ENCODE data around the gene ARSB.
"Not testable (repeated sequence)": the region's sequence is repeated elsewhere in the genome, so short reads cannot be mapped to it uniquely, and the experiment has no call there.

Gene ARSB

DNA sequence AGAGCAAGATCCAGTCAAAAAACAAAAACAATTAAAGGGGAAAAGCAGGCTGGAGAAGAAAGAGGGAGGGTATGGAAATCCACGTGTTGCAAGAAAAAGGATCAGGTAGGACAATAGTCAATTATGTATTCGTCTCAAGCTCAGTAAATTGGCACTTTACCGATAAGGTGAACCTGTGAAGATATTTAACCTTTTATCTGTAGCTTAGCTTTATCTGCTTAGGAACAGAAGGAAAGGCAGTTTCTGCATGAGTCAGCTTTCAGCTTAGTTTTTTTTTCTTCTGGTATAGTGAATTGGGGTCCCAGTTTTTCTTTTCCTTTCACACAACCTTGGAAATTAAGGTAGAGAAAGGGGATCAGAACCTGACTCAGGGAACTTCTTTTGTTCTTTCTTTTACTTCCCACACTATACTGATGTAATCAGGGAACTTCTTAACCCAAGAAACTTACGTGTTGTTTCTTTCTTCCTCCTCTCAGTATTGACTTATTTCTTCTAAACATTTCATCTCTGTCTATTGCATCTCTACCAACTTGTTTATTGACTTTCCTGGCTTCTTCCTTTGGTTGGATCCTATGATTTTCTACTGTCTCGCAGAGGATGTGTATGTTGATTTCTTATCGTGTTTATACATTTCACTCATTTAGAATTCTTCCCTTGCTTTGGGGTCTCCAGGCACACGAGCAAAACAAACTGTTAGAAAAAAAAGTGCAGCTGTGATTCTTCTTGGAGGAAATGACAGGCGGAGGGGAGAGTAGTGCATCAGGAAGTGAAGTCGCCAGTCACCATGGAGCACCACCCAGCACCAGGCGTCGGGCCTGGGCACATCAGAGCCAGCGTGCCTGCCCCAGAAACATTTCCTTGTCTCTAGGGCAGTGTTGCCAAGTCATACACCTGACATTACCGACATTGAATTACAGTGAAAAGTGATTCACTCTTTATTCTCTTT lies 213.6 kb downstream of the ARSB start:
- DNase-seq = no peak

DNA sequence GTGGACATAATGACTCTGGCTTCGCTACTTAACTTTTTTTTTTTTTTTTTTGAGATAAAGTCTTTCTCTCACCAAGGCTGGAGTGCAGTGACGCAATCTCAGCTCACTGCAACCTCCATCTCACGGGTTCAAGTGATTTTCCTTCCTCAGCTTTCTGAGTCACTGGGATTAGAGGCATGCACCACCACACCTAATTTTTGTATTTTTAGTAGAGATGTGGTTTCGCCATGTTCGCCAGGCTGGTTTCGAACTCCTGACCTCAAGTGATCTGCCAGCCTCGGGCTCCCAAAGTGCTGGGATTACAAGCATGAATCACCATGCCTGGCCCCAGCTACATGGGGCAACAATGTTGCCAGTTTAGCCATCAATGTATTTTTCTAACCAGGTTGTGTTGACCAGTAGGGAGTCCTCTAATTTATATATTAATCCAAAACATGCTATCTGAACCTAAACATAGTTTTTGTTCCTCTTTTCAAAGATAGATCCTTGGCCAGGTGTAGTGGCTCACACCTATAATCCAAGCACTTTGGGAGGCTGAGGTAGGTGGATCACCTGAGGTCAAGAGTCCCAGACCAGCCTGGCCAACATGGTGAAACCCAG lies 216.2 kb downstream of the ARSB start:
- DNase-seq = no peak

DNA sequence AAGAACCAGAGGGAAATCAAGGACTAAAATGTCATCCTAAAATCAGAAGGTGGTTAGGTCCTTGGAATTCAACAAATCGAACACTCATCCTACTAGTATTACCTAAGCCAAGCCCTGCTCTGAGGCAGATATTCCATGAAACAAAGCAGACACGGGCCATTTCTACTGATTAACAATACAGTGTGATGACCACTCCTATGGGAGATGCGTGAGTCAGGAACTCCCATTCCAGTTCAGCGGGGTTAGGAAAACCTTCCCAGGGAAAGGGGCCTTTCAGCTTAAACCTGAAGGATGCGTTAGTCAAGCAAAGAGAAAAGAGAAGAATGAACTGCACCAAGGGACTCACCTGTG lies 218.7 kb downstream of the ARSB start:
- DNase-seq = no peak

DNA sequence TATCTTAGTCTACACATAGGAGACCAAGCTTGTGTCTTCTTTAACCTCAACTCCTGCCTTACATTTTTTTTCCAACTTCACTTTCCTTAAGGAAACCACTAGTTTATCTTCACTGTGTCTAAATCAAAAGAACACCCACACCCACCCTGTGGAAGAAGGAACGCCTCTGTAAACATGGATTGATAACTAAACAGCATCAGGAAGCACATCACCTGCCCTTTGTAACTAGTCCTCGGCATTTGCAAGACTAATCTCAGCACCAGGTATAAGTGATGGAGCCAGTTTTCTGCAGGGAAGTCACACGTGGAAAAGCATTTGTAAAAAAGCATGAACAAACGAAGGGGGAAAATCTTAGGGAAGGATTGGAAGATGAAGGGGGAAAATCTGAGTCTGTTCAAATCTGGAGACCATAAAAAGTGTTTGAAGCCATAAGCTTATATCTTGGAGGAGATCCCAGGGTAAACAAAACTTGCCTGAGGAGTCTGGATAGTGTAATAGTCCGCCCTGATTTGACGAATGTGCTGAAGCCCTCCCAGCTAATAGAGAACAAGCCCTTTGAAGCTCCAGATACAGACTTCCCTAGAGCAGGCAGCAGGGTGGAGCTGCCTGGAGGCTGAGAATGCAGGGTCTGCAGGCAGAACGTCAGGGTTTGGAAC lies 219.2 kb downstream of the ARSB start:
- DNase-seq = no peak

DNA sequence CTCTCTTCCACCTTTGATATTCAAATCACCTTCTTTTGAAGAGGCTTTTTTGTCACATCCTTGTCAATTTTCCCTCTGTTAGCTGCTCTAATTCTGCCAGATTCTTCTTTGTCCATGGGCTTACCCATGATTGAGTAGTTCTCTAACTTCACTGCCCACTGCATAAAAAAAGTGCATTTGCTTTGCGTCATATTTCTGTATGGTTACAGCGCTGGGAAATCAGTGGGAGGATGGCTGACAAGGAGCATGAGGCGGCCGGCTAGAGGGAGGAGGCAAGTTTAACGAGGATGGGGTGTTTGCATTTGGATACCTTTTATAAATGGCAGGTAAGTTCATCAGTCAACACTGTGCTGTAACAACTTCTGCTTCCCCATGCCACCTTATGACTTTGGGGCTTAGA lies 220.0 kb downstream of the ARSB start:
- DNase-seq = no peak

DNA sequence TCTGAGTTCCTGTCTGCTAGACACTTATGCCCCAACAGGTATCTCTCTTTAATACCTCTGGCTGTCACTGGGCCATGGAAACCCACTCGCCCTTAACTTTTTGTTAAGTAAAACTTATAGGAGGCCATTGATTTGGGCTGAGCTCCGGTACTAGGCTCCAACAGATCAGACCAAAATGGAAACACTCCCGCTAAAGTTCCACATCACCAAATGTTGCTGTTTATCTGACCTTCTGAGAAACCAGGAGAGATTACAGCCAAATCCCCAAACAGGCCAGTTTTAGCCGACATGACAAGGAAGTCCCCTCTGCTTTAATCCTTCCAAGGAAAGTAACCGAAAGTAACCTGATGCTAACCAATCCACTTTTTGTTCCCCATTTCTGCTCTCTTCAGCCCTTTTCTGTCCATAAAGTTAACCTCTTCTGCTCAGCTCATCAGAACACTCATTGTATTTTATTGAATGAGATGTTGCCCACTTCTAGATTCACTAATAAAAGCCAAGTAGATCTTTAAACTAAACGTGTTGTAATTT lies 221.4 kb downstream of the ARSB start:
- no peak for DNase-seq

DNA sequence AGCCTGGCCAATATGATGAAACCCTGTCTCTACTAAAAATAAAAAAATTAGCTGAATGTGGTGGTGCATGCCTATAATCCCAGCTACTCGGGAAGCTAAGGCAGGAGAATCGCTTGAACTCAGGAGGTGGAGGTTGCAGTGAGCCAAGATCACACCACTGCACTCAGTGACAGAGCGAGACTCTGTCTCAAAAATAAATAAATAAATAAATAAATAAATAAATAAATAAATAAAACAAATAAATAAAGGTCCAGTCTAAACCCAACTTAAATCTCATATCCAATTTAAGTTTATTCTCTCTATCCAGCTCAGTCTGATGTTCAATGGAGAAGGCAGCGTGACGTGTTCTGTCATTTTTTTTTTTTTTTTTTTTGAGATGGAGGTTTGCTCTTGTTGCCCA lies 222.4 kb downstream of the ARSB start:
- not testable (repeated sequence) for DNase-seq

DNA sequence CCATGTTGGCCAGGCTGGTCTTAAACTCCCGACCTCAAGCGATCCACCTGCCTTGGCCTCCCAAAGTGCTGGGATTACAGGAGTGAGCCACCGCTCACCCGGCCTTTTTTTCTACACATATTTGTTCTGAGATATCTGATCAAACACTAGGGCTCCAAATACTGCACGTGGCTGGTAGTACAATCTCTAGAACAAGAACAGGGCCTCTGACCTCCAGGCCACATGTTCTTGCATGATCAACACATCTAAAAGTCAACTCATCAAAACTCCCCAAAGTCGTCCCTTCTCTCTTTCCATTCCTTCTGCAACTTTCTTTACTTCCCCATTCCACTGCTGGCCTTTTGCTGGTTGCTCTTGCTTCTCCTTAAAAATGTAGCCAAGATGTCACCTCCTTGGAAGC lies 223.3 kb downstream of the ARSB start:
- DNase-seq = no peak

DNA sequence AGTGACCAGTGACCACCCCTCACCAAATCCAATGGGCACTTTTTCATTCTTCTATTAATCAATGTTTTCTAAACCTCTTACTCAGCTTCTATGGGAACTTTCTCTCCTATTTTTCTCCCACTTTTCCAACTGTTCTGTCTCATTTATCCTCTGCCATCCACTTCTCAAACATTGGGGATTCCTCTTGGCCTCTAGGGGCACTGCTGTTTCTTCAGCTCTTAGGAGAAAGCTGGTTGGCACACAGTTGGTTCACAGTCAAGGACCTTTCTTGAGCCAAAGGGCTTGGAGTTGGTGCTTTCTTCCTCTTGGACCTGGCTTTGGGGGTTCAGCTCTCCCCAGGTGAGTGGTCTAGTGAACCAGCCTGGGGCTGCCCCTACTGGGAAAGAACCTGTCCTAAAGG lies 224.3 kb downstream of the ARSB start:
- DNase-seq = no peak

DNA sequence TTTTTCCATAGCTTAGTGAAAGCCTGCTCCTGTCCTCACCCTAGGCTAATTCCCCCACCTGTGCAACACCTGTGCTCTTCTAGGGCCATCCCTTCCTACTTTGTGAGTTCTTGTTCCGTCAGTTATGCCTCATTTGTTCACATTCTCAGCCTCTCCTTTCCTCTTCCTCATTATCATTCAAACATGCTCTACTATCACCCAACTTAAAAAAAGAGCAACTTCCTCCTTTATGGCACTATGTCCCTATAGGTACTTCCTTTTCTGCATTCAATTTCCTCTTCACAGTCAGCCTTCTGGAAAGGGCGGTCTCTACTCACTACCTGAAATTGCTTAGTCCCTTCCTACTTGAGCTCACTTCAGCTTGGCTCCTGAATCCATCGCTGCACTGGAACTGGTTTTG lies 224.7 kb downstream of the ARSB start:
- DNase-seq = no peak

DNA sequence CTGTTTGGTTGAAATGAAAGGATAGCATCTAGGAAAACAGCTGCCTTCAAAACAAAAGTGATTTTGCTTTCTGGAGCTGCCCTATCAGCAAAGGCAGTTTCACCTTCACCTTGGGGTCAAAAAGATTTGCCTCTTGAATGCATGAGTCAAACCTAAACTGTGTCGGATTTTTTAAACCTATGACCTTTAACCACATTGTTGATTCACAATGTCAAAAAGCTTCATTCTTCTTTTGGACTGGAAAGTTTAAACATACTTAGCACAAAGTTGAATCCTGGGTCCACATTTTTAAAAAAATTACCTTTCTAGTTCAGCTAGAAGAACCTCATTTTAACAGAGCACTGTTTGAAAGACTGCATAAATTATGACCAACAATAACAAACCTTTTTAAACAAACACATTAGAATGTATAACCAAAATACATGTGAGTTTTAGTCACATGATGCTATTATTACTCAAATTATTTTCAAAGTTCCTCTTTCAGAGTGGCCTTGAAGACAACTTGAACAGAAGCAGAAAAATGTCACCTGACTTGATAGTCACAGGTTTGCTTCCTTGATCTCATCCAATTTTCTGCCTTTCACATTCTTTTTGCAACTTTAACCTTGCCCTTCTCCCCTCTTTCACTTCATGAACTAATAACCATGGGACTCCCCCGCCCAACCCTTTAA lies 226.8 kb downstream of the ARSB start:
- DNase-seq = no peak

DNA sequence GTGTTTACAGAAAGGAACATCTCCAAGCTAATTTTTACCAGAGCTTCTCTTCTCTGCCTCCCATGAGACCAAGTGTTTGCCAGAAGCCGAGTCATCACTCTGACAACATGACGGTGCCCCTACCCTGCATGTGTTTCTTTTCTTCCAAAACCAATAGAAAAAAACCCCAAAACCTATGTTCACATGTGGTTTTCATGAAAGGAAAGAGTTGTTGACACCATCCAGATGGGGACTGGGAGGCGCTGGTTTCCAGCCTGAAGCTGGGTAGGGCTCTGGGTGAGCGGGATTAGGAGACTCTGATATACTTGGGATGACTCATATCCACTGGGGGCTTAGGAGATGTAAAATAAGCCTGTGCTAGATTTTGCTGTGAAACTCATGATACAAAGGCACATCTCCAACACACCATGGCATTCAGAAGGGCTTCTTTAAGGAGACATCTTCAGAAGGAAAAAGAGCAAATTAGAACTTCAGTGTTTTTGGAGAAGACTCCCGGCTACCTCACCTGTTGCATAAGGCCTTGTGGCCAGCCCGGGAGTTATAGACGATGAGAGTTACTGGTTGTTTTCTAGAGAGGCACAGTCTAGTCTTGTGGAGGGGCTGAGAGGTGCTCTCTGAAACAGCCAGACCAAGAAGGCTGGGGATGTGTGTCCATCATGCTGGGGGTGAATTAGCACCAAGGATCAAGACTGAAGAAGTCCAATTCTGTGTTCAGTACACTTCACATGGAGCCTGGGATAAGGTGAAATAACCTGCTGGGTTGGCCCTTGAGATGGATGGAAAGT lies 227.6 kb downstream of the ARSB start:
- DNase-seq = no peak

DNA sequence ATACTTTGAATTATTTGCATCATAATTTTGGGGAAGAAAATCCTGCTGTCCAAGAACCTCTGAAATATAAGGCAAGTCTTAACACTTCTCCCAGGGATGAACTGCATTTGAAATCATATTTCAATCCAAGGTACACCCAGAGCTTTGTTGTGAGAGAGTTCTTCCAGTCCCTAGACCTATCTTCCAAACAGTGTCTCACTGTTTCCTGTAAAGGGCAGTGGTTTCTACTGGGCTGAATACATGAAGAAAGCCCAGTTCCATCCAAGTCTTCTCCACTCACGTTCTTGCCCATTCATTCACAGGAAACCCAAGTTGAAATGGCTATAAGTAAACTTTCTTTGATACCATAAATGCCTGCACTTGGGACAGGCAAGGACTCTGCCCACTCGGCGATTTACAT lies 228.3 kb downstream of the ARSB start:
- DNase-seq = no peak

DNA sequence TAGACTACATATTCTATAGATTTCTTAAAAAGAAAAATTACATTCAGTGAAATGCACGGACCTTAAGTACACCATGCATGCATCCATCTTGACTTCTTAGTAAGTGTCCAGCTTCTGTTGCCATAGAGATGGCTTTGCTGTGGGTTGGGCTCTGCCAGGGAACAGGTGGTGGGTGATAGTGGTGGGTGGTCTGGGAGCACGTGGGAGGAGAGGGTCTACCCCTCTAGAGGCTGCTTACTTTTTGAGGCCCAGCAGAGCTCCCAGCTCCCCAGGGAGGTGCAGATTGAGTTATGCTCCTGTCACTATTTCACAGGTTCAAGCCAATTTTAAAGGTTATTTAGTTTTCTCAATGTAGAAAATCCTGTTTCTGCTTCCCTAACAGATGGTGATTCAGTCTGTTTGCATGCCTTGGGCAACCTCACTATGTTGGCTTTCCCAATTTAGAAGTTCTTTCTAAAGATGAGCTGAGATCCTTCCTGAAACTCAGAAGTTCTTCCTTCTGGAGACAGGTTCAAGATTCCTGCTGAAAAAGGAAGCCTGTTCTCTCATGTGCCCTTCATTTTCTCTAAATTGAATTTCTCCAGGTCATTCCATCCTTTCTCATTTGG lies 229.2 kb downstream of the ARSB start:
- DNase-seq = no peak

DNA sequence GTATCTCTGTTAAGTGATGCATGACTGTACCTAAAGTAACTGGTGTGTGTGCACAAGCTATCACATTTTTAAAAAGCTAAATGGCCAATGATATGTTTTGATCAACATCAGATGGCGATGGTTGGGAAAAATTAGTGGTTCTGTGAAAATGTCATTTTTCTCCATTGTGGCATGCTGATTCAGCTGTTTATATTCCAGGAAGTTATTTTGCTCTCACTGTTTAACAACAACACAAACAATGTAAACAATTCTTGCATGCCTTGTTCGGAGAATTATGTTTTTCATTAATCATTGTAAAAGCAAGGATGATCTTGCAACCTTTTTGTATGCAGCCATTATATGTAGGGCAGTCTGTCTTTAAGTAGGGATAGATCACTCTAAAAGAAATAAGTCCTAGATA lies 230.5 kb downstream of the ARSB start:
- DNase-seq = no peak

DNA sequence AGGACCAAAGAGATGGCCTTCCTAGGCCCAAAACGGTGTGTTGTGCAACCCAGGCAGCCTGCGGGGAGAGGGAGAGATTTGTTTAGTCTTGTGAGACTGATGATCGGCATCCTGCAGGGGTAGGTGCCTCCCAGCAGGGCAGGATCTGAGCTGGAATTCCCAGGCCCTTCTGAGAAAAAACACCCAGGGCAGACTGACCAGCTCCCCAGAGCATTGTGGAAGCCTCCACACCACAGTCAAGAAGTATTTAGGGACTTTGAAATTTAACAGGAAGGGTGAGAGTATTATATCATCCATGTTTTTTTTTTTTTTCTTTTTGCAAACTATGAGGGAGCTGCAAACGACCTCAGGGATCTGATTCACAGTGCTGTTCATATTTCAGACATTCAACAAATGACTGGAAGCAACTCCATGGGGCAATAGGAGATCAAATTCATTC lies 232.0 kb downstream of the ARSB start:
- DNase-seq = no peak

DNA sequence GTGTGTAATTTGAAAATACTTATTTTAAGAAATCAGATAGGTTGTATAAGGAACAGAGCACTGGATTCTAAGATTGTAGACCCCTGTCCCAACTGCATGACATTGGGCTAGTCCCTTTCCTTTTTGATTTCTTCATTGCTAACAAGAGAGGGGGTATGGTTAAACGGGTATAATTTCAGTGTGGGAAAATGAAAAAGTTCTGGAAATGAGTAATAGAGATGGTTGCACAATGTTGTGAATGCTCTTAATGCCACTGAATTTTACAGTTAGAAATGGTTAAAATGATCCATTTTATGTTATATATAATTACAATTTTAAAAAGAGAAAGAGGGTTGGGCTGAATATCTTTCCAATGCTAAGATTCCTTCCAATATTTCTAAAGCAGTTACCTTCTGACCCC lies 233.2 kb downstream of the ARSB start:
- no peak for DNase-seq

DNA sequence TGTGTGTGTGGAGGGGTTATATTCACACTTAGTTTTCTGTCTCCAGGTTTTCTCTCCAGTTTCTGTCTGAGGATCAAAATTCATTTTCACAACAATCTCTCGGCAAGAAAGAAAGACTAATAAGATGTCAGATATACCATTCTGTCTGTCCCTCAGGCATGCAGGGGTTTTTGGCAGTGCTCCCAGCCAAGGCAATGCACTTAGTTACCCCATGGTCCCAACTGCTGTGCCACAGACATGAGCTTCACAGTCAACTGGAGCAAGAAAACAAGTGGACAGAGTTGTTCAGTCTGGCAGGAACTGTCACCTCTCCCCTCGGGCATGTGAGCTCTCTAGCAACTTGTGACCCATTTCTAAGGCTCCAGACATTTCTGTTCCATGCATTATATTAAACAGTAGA lies 234.8 kb downstream of the ARSB start:
- DNase-seq = no peak

DNA sequence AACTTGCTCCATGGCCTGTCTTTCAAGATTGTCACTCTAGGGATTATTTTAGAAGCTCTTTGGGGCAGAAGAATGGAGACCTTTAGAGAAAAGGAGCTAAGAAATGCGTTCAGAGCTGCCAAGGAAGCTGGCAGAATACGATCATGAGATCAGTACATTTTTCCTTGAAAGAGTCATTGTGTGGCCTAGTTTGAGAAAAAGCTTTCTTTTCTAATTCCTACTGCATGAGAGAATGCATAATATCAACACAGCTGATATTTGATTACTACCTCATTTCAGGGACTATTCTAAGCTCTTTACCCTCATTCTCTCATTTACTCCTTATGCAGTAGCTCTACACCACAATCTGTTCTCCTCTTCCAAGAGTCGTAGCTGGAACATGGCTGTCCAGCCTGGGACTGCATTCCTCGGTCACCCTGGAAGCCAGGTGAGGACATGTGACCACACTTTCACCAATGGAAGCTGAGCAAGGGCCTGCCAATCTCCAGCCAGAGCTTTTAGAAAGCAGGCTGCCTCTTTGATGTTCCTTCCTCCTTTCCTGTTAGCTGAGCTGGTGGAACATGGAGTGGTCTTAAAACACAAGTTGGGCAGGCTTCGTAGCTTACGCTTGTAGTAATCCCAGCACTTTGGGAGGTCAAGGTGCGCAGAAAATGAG lies 237.3 kb downstream of the ARSB start:
- no peak for DNase-seq

DNA sequence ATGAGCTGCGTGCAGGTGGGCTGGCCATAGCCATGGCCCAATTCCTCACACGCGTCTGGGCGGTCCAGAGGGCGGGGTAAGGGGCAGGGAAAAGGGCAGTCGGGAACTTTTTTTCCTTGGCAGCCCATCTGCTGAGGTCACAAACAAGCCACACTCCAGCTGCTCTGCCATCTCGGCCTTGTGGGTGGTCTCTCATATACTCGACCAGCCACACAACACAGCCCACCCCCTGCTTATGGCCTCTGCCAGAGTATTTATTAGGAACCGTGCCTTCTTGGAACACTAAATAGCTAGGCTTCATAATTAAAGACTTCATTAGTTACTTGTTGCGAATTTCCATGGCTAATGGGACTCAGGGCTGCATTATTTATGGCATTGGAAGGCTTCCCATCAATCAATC lies 238.1 kb downstream of the ARSB start:
- DNase-seq = no peak

DNA sequence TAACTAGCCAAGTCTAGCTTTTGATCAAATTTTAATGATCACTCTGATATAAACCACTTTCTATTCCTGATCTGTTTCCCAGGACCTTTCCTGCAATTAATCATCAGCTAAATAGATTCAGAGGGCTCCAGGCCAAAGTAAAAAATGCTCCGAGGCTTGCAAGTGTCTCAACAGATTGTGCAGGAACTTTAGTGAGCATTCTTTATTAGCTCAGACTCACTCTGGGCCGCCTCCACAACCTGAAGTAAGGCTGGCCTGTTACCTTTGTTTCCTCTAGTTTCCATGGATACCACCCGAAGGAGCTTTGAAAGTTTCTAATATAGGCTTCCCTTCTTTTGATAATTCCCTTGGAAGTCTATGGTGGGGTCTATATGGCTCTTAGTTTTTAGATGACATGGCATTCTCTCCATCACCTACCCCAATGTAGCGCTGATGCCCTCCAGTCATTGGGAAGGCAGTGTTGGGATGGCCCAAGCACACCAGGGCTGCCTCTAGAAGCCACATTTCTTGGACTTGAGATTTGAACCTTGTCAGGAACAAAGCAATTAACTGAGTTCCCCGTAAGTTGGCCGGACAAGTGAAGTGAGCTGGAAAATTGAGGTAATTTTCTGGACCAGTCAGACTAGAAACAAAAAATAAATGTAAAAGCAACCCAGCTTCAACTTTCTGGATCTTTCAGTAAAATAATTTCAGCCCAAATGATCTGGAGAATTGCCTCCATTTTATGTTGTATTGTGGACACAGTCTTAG lies 238.9 kb downstream of the ARSB start:
- DNase-seq = no peak

All from NCI-H1930 (cell line).